GM10248 (cell line): ENCODE measurements around the gene SP140L.

ENCODE experiments used
- CTCF ChIA-PET: fragments of 300-600 bp; sonication (Branson Sonifier 250); formaldehyde crosslinking; extraction: SDS; loops from one replicate; lab custom pipeline; 2021; ENCODE audit warnings: antibody characterized with exemption; lab: Yijun Ruan, JAX
- POLR2A ChIA-PET: fragments of 350-650 bp; sonication (Branson Sonifier 250); formaldehyde crosslinking; extraction: SDS; loops from one replicate; lab custom pipeline; 2020; ENCODE audit warnings: antibody characterized with exemption; lab: Yijun Ruan, JAX
- DNase-seq: peaks from one replicate; pipeline ENCODE4 v3.0.0; 2012; ENCODE audit errors: extremely low spot score
- CTCF ChIP-seq: IDR thresholded peaks from 2 replicates; pipeline ENCODE4 v1.5.1; 2012; ENCODE audit warnings: mild to moderate bottlenecking, low read depth; ENCODE audit errors: extremely low read depth, missing control alignments, control extremely low read depth

SP140L gene

GRCh38 chr2:230449901-230450467 is 123.0 kb downstream of the SP140L start:
- DNase-seq, result no peak
- no peak for TF ChIP-seq CTCF
- ChIA-PET CTCF (interaction anchor here (0.8 kb wide), 1 partner anchor 130 kb away, joined by 3 read pairs; no protein-coding TSS in a partner anchor), POLR2A (no interaction called here)

- TF ChIP-seq CTCF, result no peak
- DNase-seq, result no peak
- POLR2A ChIA-PET, result no interaction called here
- CTCF ChIA-PET, result no interaction called here
Measured at GRCh38 chr2:230453006-230453405, 126.0 kb downstream of the SP140L start.
